Activated CD4-positive, alpha-beta T cell treated with anti-CD3 and anti-CD28 coated beads, Interleukin-2, amount 50 U/mL, for 24 hours (primary cell): ENCODE measurements around the gene ZNF277.
"Not testable (repeated sequence)": the region's sequence is repeated elsewhere in the genome, so short reads cannot be mapped to it uniquely, and the experiment has no call there.

Source experiments
- DNase-seq, 2 donors: peaks; one replicate each; pipeline ENCODE4 v3.0.0-alpha.2; 2020; ENCODE audit warnings: low read depth in 1 of 2, low spot score in 1 of 2

Gene ZNF277

DNA sequence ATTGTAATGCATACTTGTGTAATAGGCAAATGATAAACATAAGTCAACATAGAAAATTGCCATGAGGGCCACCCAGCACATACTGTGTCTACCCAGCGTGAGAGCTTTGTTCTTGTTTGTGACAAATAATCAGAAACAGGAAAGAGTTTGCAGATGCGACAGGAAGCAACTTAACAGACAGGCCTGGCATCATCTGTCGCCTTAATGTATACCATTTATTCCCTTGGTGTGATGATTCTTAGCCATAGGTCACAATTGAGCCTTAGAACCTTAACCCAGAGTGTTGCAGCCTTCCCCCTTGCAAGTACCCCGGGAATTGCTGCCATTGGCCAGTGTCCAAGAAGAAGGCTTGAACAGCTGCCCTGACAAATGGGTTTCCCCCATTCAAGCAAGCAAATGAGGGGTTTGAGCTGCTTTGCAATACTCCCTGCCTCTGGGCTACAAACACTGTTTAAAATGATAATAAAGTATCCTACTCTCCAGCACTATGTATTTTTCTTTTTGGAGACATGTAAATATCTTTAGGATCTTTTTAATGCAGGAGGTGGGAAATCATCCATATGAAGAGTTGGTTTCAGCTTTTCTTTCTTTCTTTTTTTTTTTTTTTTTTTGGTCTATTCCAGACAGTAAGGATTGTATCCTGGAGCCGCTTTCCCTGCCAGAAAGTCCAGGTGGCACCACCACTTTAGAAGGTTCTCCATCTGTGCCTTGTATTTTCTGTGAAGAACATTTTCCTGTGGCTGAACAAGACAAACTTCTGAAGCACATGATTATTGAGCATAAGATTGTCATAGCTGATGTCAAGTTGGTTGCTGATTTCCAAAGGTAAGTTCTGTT lies 80.0 kb downstream of the ZNF277 start:
- no peak for DNase-seq

DNA sequence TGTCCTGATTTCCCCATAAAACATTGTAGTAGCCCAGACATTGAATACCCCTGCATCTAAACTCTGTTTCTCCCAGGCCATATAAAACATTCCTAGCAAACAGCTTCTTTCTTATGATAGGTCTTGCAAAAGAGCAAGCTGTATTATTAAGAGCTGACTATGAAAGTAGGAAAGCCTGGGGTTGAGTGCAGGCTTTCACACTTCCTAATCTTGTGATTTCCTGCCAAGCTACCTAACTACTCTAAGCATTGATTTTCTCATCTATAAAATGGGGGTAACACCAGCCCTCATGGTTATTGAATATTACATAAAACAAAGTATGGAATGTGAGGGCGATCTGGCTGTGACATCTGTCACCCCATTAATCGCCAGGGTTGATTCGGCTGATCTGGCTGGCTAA lies 81.8 kb downstream of the ZNF277 start:
- no peak for DNase-seq

DNA sequence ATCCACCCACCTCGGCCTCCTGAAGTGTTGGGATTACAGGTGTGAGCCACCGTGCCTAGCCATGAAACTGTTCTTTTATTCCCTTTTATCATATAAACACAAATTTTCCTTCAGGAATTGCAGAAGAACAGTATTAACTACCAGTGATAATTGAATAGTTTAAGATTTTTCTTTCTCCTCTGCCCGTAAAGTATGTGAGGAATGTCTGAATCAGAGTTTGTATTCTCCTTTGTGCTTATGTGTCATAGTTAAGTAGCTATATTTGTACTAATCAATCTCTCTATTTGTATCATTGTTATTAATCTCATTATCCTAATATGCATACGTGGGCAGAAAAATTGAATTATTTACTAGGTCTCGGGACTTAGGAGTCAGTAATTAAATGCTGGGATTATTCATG lies 83.6 kb downstream of the ZNF277 start:
- no peak for DNase-seq

DNA sequence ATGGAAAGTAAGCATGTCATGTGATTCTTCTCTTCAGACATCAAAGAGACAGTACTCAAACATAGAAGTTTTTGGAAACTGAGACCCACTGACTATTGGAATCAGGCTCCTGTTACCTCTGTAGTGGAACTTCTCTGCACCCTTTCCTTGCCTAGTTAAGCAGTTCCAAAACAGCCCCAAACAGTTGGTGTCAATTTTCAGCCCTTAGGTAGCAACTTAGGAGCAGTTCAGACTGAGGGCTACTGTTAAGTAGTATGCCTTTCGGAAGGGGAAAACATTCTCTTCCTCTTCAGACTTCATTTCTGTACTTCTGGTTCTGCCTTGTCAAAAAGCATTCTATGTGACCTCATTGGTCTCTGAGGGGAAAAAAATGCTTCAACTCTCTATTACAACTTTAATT lies 85.7 kb downstream of the ZNF277 start:
- no peak for DNase-seq

DNA sequence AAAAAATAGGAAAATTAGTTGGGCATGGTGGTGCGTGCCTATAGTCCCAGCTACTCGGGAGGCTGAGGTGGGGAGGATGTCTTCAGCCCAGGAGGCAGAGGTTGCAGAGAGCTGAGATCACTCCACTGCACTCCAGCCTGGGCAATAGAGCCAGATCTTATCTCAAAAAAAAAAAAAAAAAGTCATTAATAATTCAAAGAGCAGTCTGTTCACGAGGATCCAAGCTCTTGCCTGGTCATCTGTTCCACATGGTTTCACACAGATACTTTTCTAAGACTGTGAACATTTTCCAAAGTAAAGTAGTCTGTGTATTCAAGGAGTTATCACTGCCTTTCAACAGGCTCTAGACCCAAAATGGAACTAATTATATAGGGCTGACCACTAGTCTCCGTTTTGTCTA lies 86.9 kb downstream of the ZNF277 start:
- DNase-seq: no peak

DNA sequence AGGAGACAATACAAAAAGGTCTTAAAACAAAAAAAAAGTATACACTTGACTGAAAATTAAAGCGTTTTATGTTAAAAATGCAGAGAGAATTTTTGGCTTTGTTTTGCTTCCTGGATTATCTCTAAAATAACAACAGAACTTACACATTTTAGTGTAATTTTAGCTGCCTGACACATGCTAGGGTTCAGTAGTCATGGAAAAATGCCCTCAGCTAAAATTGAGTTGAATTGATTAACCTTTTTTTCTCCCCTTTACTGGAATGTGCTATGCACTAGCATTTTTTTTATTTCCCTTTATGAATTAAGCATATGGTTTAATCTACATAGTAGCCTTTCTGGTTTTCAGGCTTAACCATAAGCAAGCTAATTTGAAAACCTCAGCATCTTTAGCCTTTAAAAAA lies 89.9 kb downstream of the ZNF277 start:
- DNase-seq: no peak

DNA sequence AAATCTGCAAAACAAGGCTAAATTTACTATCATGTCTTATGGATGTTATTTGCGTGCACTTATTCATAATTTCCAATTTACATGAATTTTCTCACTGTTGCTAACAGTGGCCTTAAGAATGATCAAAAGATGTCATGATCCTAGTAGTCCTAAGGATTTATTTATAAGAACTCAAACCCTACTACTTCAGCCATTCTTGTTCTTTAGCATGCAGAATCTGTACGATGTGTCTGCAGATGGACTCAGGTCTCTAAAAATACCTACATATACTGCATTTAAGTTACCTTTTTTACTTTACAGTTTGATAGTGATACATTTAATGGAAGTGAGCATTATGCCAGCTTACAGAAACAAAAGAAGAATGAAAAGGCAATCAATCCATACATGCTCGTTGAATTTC lies 91.2 kb downstream of the ZNF277 start:
- DNase-seq: no peak

DNA sequence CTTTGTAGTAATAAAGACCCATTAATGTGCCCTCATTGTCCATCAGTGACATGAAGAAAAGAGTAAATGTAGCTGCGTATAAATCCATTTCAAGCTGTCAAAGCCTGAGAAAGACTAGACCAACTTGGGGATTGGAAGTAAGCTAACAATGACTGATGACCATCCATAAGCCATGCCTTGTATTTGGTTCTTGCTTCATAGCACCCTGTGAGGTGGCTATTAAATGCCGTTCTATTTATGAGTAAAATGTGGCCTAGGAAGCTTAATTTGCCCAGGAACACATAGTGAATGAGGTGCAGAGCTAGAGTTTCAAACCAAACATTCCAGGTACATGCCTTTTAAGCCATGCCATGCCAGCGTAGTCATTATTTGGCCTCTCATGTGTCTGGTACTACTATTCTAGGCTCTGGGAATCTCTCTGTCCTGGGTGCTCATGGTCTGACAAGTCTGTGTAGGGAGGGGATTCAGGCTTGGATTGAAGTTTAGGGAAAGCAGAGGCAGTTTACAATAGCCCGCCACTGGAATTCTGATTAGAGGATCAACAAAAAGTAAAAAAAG lies 92.1 kb downstream of the ZNF277 start:
- no peak for DNase-seq

DNA sequence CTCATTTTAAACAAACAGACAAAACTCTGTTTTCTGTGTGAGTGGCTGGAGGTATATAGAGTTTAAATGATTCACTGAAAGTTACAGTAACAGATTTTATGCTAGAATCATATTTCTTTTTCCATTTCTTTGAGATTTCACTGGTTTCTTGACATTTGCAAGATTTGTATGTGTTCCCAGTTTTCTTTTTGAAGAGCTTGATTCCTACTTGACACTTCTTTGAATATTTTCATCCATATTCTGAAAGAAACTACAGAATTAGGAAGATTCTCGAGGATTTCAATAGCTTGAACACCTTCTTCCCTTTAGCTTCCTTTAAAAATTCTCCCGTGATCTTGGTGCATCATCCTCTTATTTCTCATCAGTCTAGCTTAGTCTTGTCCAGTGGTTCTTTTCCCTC lies 93.6 kb downstream of the ZNF277 start:
- no peak for DNase-seq

DNA sequence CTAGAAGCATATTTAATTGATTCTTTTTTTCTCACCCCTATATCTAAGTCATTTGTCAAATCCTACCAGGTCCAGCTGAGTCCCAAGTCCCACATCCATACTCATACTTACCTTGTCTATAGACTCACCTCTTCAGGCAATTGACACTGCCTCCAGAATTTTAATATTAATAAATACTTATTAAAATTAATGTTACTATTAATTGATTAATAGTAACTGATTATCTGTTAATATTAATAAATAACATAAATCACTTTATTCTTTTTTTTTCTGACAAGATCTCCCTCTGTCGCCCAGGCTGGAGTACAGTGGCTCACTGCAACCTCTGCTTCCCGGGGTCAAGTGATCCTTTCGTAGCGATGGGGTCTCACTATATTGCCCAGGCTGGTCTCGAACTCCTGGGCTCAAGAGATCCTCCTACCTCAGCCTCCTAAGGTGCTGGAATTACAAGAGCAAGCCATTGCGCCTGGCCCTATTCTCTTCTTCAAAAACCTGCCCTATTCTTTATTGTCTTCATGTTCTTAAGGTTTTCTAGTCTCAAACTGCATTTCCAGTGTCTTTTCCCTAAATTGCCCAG lies 94.4 kb downstream of the ZNF277 start:
- DNase-seq: no peak

DNA sequence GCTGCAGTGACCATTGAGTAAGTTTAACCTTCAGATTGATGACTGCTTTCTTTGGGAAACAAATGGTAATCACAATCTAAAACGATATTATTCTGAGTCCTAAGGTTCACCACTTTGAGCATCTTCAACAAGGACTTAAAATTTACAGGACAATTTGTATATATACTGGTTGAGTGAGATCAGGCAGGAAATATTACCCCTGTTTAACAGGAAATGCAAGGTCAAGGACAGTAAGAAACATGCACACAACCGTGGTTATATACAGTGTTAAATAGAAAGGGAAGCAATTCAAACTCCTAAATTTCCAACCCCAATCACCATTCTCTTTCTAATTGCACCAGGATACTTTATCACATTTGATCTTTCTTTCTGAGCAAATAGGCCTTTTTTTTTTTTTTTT lies 96.1 kb downstream of the ZNF277 start:
- DNase-seq: no peak

DNA sequence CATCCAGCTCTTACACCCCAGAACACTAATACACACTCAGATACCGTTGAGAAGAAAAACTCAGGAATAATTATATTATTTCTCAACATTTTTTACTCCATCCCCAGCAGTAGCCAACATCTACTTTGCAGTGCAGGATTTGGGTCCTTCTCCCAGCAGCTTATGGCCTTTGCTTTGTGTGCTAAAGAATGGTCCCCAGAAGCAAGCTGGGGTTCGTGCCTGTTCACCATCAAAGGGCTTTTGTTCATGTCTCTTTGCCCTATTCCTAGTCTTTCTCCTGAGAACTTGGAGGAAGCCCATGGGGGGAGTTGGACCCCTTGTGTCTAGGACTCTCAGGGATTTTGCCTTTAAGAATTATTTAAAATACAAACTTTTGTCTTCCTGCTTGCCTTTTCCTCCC lies 100.4 kb downstream of the ZNF277 start:
- DNase-seq: no peak

DNA sequence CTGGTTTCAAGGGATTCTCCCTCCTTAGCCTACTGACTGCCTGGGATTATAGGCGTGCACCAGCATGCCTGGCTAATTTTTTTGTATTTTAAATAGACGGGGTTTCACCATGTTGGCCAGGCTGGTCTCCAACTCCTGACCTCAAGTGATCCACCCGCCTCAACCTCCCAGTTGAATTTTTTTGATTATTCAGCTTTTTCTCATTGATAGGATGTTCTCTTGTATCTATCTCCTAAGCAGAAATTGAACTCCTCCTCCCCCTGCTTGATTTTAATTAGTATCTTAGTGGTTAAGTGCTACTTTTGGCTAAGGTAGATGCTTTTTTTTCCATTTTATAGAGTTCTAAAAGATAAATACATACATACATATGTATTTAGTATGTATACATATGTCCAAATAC lies 101.0 kb downstream of the ZNF277 start:
- no peak for DNase-seq

DNA sequence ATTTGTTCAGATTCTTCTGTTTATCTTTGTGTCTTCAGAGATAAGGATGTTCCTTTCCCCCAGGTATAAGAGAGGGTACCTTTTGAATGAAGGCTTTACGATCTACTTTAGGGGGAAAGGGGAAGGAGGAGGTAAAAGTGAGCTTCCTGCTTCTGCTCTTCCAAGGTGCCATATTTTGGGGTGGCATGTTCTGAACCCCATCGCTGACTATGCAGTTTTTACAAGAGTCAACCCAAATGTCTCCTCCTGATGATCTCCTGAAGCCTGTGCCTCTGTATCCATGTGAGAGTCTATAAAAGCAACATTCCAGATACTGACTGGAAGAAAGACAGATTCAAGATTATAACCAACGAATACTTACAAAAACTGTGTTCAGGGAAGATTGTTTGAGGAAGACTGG lies 102.5 kb downstream of the ZNF277 start:
- DNase-seq: no peak

DNA sequence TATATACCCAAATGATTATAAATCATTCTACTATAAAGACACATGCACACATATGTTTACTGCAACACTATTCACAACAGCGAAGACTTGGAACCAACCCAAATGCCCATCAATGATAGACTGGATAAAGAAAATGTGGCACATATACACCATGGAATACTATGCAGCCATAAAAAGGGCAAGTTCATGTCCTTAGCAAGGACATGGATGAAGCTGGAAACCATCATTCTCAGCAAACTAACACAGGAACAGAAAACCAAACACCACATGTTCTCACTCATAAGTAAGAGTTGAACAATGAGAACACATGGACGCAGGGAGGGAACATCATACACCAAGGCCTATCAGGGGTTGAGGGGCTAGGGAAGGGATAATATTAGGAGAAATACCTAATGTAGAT lies 110.3 kb downstream of the ZNF277 start:
- DNase-seq: not testable (repeated sequence)

DNA sequence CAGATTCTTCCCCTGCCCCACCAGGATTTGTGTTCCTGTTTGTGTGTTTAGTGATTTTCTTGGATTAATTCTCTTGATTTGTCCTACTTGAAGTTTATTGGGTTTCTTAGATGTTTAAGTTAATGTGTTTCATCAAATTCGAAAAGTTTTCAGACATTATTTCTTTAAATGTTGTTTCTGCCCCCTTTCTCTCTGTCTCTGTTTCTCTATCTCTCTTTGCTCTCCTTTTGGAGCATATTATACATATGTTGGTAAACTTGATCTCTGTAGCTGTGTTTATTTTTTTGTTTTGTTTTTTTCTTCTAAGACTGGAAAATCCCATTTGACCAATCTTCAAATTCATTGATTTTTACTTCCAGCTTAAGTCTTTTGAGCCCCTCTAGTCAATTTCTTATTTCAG lies 115.6 kb downstream of the ZNF277 start:
- DNase-seq: no peak

DNA sequence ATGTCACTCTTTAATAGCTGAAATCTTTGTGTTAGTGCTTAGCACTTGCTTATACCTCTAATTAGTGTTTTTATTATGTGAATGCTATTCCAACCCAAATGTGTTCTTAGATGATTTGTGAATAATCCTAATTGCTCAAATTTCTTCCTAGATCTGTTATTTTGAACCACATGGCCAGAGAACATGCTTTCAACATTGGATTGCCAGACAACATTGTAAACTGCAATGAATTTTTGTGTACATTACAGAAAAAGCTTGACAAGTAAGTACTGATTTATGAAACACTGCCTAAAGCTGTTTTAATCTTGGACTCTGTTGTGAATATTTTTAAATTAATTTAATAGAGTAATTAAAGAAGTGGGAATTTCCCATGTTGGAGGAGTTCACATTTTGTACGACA lies 121.1 kb downstream of the ZNF277 start:
- no peak for DNase-seq

DNA sequence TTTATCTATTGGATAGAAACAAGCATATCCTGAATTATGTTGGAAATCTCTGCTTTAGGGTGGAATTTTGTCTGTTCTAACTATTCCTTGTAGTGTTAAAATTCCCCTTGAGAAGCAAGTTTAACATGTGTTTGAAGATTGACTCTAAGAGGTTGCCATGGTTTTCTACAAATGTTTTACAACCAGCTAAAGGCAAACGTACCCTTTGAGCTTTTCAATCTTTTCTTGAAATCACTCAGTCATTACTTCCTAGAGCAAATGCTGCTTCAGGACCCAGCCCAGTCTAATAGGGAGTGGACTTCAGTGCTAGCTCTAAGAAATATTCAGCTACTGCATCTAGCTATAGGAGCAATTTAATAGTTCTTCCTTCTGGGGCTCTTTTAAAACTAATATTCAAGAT lies 125.0 kb downstream of the ZNF277 start:
- no peak for DNase-seq

DNA sequence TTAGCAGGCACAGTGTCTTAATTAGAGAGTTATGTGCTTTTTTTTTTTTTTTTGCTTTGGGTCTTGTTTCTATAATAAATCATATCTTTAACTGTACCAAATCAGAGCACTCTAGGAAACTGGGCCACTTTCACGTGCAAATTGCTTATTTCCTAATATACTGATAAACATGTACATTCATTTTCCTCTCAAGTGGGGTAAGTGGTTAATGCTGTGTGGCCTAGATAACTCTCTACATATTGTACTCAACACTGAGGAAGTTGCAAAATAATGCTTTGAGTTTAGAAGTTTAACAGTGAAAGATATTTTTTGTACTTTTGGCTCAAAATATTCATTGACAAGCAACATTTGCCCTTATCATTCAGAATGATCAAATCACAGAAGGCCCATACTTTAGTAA lies 127.9 kb downstream of the ZNF277 start:
- DNase-seq: no peak

DNA sequence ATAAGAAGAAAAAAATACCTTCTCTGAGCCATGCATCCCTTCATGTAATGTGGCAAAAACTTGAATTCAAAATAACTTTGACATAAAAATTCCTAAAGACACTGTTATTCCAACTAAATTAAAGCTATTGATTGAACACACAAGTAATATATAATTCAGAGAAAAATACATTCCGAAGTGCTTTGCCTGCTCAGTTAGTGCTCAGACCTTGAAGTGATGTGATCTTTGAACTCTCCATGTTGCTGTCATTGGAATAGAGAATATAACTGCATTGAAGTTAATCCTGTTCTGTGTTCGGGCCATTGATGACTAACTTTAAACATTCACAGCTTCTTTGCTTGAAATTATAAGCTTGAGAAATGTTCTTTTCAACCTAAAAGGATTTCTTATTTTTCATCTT lies 129.8 kb downstream of the ZNF277 start:
- DNase-seq: no peak

DNA sequence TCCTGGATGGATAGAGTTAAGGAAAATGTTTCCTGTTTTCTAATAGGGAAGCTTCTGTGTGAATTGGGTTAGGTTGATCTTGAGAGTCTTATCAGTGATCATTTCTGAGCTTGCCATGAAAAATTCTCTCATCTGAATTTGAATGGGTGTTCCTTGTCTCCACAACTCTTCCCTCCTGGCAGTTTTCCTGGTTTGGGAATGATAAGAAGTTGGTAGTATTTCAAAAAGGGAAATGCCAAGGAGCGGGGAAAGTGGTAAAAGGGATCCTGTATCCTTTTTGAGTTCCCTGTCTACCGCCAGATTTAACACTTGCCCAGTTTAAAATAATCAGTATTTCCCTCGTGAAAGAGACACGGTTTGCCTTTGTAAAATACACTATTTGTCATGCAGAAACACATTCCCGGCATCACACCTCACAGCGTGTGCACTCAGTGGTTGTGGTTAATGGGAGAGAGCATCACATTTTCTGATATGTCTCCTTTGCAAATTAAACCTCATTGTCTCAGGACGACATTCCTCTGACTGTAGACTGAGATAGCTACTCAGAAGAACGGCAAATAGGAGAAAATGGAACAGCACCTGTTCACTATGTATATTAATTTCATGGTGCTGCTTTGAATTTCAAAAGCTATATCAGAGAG lies 130.6 kb downstream of the ZNF277 start:
- no peak for DNase-seq

DNA sequence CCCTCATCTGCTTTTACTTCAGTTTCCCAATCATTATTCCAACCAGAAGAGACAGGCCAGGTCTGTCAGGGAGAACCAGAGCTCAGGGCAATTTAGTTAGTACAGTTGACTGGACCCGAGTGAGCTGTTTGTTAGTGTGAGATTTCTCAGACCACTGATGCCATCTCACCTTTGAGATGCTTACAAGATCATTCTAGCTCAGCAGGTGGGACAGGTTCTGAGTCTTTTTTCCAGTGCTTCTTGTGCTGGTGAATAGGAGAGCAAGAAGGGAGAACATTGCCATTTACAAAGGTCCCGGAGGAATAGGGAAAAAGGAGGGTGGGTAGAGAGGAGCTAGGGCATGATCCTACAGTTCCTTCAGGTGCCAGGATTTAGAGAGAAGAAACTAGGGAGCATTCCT lies 131.4 kb downstream of the ZNF277 start:
- no peak for DNase-seq
